Placental pericyte (primary cell): ENCODE data around the gene BDKRB2. TPM values are rescaled to one million over a fixed set of nuclear protein-coding genes. Genes with fewer than 3 reads are reported as not detected.

Experiments
- small RNA-seq: library from RNA; depleted of rRNA; stranded (forward); fragments of <200 nt; gene quantifications from one replicate; pipeline ENCODE3, GENCODE V24; 2012; ENCODE audit warnings: low replicate concordance
- total RNA-seq: library from RNA; depleted of rRNA; stranded (reverse); fragments of >200 nt; gene quantifications from 2 replicates; pipeline ENCODE4 v1.2.3, GENCODE V29; 2012

The BDKRB2 gene
- 56.5 and 85.5 TPM in 2 replicates for total RNA-seq

DNA sequence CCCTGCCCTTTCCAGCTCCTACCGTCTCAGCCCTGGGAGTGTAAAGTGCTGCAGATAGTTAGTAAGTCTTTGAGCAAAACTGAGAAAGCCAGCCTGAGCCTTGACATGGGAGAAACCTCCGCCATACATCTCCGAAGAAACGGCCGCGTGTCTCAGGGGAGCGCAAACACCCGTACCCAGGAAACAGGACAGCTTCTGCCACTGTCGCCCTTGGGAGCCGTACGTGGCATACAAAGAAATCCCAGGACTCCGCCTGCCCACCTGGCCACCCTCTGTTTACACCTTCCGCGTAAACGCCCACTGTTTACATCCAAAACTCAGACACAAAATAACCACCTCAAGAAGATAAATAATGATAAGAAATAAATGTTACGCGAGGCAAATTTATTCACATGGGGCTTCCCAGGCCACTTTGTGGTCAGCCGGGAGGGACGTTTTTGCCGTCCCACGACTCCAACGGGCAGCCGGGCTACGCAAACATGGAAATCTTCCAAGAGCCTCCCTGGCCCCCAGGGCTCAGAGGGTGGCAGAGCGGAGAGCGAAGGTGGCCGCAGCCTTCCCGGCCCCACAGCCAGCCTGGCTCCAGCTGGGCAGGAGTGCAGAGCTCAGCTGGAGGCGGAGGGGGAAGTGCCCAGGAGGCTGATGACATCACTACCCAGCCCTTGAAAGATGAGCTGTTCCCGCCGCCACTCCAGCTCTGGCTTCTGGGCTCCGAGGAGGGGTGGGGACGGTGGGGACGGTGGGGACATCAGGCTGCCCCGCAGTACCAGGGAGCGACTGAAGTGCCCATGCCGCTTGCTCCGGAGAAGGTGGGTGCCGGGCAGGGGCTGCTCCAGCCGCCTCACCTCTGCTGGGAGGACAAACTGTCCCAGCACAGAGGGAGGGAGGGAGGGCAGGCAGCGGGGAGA, at the start of gene BDKRB2:
BDKRB2 (plus strand) TSS at position 689 of the 908 bp plus-strand sequence. CDS start 32,269 bp downstream, outside the sequence.

DNA sequence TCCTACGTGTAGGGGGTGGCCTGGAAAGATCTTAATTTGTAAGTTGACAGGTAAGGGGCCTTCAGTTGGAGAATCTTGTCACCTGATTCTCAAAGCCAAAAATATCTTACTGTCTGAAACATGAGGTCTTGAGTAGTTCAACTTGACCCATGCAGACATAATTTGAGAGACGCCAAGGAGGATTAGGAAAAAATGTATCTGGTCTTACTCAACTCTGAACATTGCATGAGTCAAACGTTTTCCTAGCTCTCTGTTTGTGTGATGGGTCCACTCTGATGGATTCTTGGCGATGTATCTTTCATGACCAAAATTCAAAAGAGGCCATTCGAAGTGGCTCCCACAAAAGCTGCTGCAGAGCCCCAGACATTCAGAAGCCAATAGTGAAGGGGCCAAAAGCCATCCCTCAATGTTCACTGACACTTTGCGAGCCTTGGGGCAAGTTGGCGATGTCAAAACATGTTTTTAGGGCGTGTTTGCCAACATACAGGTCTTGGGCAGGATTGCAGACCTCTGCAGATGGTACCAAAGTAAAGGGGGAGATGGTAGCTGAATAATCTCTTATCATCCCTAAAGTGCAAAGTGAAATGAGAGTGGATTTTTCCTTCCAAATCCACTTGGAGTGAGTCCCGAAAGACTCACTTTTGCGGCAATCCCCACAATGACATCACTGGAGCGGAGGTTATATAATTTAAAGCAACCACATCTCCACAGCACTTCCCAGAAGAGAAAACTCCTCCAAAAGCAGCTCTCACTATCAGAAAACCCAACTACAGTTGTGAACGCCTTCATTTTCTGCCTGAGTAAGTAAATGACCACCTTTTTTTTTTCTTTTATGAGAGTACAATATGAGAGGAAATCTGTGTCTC, 51.1 kb downstream of the BDKRB2 start, which contains the start of gene BDKRB1:
BDKRB1 (plus strand) TSS at position 710 of the 866 bp plus-strand sequence. CDS start 7,473 bp downstream, outside the sequence.

Small RNAs within 50 kb of the gene (small RNA-seq; reads per million reads assigned to genes)
- not detected for gene CKS1BP1

Other genes starting within 250 kb of the BDKRB2 start
- gene C14orf132, start 165.5 kb upstream of the BDKRB2 start, total RNA-seq, result 11.2 and 17.0 TPM in 2 replicates
- gene BDKRB1, start 51.4 kb downstream of the BDKRB2 start, total RNA-seq, result 46.7 and 47.5 TPM in 2 replicates
- gene ATG2B, start 158.5 kb downstream of the BDKRB2 start, total RNA-seq, result 26.3 and 31.4 TPM in 2 replicates
- 26.0 and 44.7 TPM in 2 replicates for gene GSKIP, start 158.7 kb downstream of the BDKRB2 start, total RNA-seq
- 0.14 and 2.0 TPM in 2 replicates for gene AK7, start 187.3 kb downstream of the BDKRB2 start, total RNA-seq